ENCODE measurements around the gene HCLS1. TPM values are rescaled to one million over a fixed set of nuclear protein-coding genes. Genes with fewer than 3 reads are reported as not detected.

HCLS1 gene
- total and polyA plus RNA-seq, 2 of the 8 experiments (the other 6 are each of a cell fraction or from before 2014, with no cell fraction given), result 0.53 to 1.3 TPM

GRCh38 chr3:121663171-121663847 is 2.6 kb upstream of the HCLS1 start:
- Histone ChIP-seq H3K18ac (ENCODE audit: extremely low read depth, low read length) (no peak overlapping the region), H3K36me3 (ENCODE audit: control insufficient read depth in 2 of 4, insufficient read depth in 4 of 4, low read length in 3 of 4) (peaks cover 2 to 29% (median 22%) of the 10 kb centered on the region in 4 experiments; a peak in 6 of 8 replicates), H4K20me1 (replicated peaks in 1 of 2; ENCODE audit: control insufficient read depth in 1 of 2, insufficient read depth in 2 of 2, low read length in 2 of 2) (no peaks in the 10 kb centered on the region), H3K27ac (ENCODE audit: low read depth, low read length) (no peak overlapping the region), H3K27me3 (replicated peaks in 1 of 4; ENCODE audit: control insufficient read depth in 3 of 4, extremely low read depth in 1 of 4, insufficient read depth in 3 of 4, low read length in 3 of 4) (no peaks in the 10 kb centered on the region), H2BK12ac (ENCODE audit: low read depth, low read length) (no peak overlapping the region), H3K4me2 (ENCODE audit: insufficient read depth in 1 of 2, low read depth in 2 of 2, low read length in 2 of 2) (no peak overlapping the region), H3K79me1 (ENCODE audit: low read depth, low read length) (no peaks in the 10 kb centered on the region), H3K4me1 (replicated peaks in 1 of 4; ENCODE audit: control insufficient read depth in 3 of 4, insufficient read depth in 4 of 4, low read length in 3 of 4) (peaks cover 0 to 10% (median 0%) of the 10 kb centered on the region in 4 experiments; a peak in 2 of 7 replicates), H3K4ac (replicated peaks; ENCODE audit: insufficient read length, low read depth, low read length) (no peak overlapping the region), H3K9me3 (ENCODE audit: insufficient read depth in 2 of 2, low read depth in 1 of 2, low read length in 1 of 2) (no peaks in the 10 kb centered on the region), H3K79me2 (ENCODE audit: control insufficient read depth in 1 of 2, insufficient read depth in 2 of 2, low read length in 2 of 2) (no peaks in the 10 kb centered on the region), H4K8ac (ENCODE audit: extremely low read depth, insufficient read depth, low read length) (no peak overlapping the region), H4K91ac (replicated peaks; ENCODE audit: insufficient read length, low read length) (no peak overlapping the region), H3K23me2 (ENCODE audit: low read depth, low read length) (no peaks in the 10 kb centered on the region), H4K5ac (ENCODE audit: insufficient read length, low read depth, low read length) (no peak overlapping the region), H2BK20ac (ENCODE audit: low read length) (no peak overlapping the region), H2BK120ac (replicated peaks; ENCODE audit: low read depth, low read length) (no peak overlapping the region), H3K14ac (ENCODE audit: insufficient read length) (no peak overlapping the region), H3K4me3 (ENCODE audit: extremely low read depth in 1 of 4, insufficient read depth in 2 of 4, low read depth in 3 of 4, low read length in 4 of 4) (no peak overlapping the region), H2AK5ac (ENCODE audit: low read depth, low read length) (no peak overlapping the region), H2BK5ac (ENCODE audit: low read depth, low read length) (no peak overlapping the region), H2BK15ac (ENCODE audit: low read length) (no peak overlapping the region), H3K9ac (replicated peaks in 1 of 4; ENCODE audit: extremely low read depth in 1 of 4, low read depth in 3 of 4, low read length in 3 of 4) (no peak overlapping the region), H3K23ac (ENCODE audit: insufficient read length) (no peak overlapping the region), H3K56ac (replicated peaks; ENCODE audit: insufficient read length, low read depth, low read length) (no peak overlapping the region), H2AFZ (ENCODE audit: low read length) (no peak overlapping the region)
- peak; percentile 75; the same call in 1 of the 2 replicates for TF ChIP-seq TEAD4 (IDR thresholded peaks at IDR 0.05; ENCODE audit: low read depth, low read length)
- TF ChIP-seq SP4 (IDR thresholded peaks at IDR 0.05; ENCODE audit: low read length), result no peak
- no peak for FAIRE-seq
- POLR2A ChIA-PET (ENCODE audit: partially characterized antibody), result interaction anchor here (1.0 kb wide), 1 partner anchor 15 kb away, joined by 3 read pairs; no protein-coding TSS in a partner anchor
- WGBS, 2 experiments (ENCODE audit: extremely low coverage in 1 of 2, insufficient coverage in 1 of 2, insufficient read length in 1 of 2, insufficient replicate concordance in 2 of 2, low coverage in 1 of 2, low lambda C conversion rate in 2 of 2, missing lambda C conversion rate in 1 of 2), result 69 to 100% methylated on average over 1 to 2 of the region's 2 CpGs
- DNase-seq (ENCODE audit: low read depth in 1 of 2, low spot score in 2 of 2), result no peak
- CTCF ChIA-PET (ENCODE audit: partially characterized antibody), result interaction anchor here (0.7 kb wide), 1 partner anchor 115 kb away, joined by 3 read pairs; no protein-coding TSS in a partner anchor
